WERI-Rb-1 (cell line): ENCODE data around the gene DCAF11.

ENCODE experiments used
- DNase-seq: peaks from one replicate; pipeline ENCODE4 v3.0.0-alpha.2; 2020
- H3K27ac ChIP-seq: fragments of 250-450 bp; sonication (Bioruptor Pico); 2 replicates; pipeline ENCODE4 v1.5.1; 2020; ENCODE audit warnings: mild to moderate bottlenecking, moderate library complexity
- H3K27me3 ChIP-seq: fragments of 250-450 bp; sonication (Bioruptor Pico); 2 replicates; pipeline ENCODE4 v1.5.1; 2021; ENCODE audit warnings: mild to moderate bottlenecking, low read depth, moderate library complexity; ENCODE audit not compliant: insufficient read depth, severe bottlenecking
- H3K36me3 ChIP-seq: fragments of 250-450 bp; sonication (Bioruptor Pico); 2 replicates; pipeline ENCODE4 v1.5.1; 2020; ENCODE audit warnings: mild to moderate bottlenecking, moderate library complexity
- H3K4me3 ChIP-seq: 2 replicates; pipeline ENCODE4 v1.5.1; 2011; ENCODE audit warnings: low read depth, mild to moderate bottlenecking, control low read depth, low read length
- H3K9me3 ChIP-seq: fragments of 250-450 bp; sonication (Bioruptor Pico); 2 replicates; pipeline ENCODE4 v1.5.1; 2021; ENCODE audit warnings: mild to moderate bottlenecking, moderate library complexity; ENCODE audit not compliant: severe bottlenecking
- TF ChIP-seq, protein P1 (sequence below): IDR thresholded peaks from 2 replicates; pipeline ENCODE4 v1.5.1; 2011; ENCODE audit warnings: low read depth, mild to moderate bottlenecking, control low read depth, inconsistent platforms, low read length

The DCAF11 gene

DNA sequence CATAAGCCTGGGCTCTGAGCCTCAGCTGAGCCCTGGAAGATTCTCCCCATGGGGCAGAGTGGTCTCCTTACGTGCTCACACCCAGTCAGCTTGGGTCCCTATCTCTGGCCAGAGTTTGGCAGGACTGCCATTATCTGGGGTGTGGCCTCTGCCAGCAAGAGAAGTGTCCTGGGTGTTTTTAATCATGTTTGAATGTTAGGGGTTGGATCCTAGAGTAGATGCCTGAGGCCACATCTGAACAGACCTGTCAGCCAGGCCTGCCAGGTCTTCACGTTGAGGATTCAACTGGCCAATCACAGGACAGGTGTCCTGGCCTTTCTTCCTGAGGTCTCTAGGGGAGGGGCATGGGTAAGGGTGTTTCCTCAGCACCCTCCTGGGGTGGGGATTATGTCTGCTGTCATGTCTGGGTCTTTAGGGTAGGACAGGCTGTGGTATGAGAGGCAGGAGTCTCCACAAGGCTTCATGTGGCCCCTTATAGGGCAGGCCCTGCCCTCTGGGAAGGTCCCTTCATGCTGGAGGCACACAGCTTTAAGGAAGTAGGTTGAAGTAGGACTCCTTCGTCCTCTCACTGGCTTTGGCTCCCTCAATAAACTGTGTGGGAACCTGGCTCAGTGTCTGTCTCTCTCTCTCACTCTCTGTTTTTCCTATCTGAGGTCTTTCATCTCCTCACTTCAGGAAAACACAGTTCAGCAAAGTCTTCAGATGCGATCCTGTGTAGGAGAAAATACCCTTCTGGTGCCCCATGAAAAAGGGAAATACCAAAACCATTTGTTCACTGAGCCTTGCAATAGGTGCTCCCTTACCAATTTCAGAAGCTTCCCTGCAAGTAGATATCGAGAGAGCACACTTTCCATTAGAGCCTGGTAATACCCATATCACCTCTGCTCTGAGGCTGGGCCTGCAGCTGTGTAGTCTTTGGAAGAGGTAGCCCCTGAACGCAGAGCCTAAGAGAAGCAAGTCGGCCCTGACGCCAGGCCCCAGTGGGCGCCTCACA, 9.1 kb downstream of the DCAF11 start:
- H3K27ac ChIP-seq, result no peak overlapping the region
- TF ChIP-seq, protein P1, sequence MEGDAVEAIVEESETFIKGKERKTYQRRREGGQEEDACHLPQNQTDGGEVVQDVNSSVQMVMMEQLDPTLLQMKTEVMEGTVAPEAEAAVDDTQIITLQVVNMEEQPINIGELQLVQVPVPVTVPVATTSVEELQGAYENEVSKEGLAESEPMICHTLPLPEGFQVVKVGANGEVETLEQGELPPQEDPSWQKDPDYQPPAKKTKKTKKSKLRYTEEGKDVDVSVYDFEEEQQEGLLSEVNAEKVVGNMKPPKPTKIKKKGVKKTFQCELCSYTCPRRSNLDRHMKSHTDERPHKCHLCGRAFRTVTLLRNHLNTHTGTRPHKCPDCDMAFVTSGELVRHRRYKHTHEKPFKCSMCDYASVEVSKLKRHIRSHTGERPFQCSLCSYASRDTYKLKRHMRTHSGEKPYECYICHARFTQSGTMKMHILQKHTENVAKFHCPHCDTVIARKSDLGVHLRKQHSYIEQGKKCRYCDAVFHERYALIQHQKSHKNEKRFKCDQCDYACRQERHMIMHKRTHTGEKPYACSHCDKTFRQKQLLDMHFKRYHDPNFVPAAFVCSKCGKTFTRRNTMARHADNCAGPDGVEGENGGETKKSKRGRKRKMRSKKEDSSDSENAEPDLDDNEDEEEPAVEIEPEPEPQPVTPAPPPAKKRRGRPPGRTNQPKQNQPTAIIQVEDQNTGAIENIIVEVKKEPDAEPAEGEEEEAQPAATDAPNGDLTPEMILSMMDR, result no peak

GRCh38 chr14:24126939-24127338, 12.4 kb downstream of the DCAF11 start:
- H3K27me3 ChIP-seq, result no peaks in the 10 kb centered on the region

More for the DNA sequence above, 9.1 kb downstream of the DCAF11 start:
- no peak for DNase-seq
- Histone ChIP-seq H3K4me3 (no peak overlapping the region), H3K36me3 (peaks cover 32% of the 10 kb centered on the region), H3K9me3 (no peaks in the 10 kb centered on the region), H3K27me3 (no peaks in the 10 kb centered on the region)

DNA sequence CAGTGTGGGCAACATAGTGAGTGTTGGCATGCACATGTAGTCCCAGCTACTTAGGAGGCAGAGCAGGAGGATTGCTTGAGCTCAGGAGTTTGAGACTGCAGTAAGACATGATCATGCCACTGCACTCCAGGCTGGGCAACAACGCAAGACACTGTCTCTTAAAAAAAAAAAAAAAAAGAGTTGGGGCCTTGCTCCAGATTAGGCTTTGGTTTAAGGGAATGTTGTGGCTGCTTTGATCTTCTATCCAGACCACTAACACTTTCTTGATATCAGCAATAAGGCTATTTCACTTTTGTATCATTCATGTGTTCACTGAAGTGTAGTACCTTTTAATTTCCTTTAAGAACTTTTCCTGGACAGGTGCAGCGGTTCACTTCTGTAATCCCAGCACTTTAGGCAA, 13.1 kb downstream of the DCAF11 start:
- Histone ChIP-seq H3K4me3 (no peak overlapping the region), H3K36me3 (peaks cover 7% of the 10 kb centered on the region), H3K27ac (no peak overlapping the region), H3K9me3 (no peaks in the 10 kb centered on the region), H3K27me3 (no peaks in the 10 kb centered on the region)
- TF ChIP-seq, protein P1, result no peak
- no peak for DNase-seq

More at GRCh38 chr14:24126939-24127338, 12.4 kb downstream of the DCAF11 start:
- TF ChIP-seq, protein P1, result no peak
- DNase-seq, result no peak
- H3K36me3 ChIP-seq, result peaks cover 9% of the 10 kb centered on the region
- H3K4me3 ChIP-seq, result no peak overlapping the region
- H3K9me3 ChIP-seq, result no peaks in the 10 kb centered on the region
- H3K27ac ChIP-seq, result no peak overlapping the region

- Histone ChIP-seq H3K27me3 (no peaks in the 10 kb centered on the region), H3K9me3 (no peaks in the 10 kb centered on the region), H3K27ac (no peak overlapping the region), H3K36me3 (no peaks in the 10 kb centered on the region), H3K4me3 (no peak overlapping the region)
- DNase-seq, result no peak
- TF ChIP-seq, protein P1, result no peak
Observed at GRCh38 chr14:24129410-24129998, 14.9 kb downstream of the DCAF11 start.

DNA sequence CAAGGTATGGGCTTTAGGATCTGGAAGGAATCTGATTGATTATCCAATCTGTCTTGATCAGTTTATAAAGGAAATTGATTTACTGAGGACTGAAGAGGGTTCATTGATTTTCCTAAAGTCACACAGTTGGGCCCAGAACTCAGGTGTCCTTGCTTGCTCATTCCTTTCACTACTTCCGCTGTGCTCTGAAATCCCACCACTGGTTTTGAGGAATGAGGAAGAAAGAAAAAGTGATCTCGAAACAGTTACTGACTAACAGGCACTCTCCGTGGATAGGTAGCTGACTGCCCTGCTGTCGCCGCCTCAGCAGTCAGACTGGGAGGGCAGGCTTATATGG, 15.8 kb downstream of the DCAF11 start, which contains the start of gene FITM1:
Gene FITM1, plus strand, starts transcription at position 280 of the 337 bp plus-strand sequence. CDS start 905 bp downstream, outside the sequence.
- no peaks in the 10 kb centered on the region for H3K9me3 ChIP-seq
- TF ChIP-seq, protein P1, result no peak
- H3K27ac ChIP-seq, result no peak within 1 kb of the TSS
- H3K36me3 ChIP-seq, result no peaks in the 10 kb centered on the region
- no peak for DNase-seq
- H3K4me3 ChIP-seq, result no peak within 1 kb of the TSS
- no peaks in the 10 kb centered on the region for H3K27me3 ChIP-seq
